NCI-H1105 (cell line): ENCODE results near the gene OAT.

Experiments
- DNase-seq: peaks from one replicate; lab custom pipeline; 2025; lab: John Stamatoyannopoulos, UW

OAT gene

GRCh38 chr10:124353896-124354295, 64.8 kb downstream of the OAT start:
- DNase-seq = no peak

- no peak for DNase-seq
Observed at GRCh38 chr10:124353091-124353815, 65.5 kb downstream of the OAT start.

GRCh38 chr10:124351481-124352220, 67.1 kb downstream of the OAT start:
- no peak for DNase-seq

- no peak for DNase-seq
Observed at GRCh38 chr10:124350806-124351205, 67.9 kb downstream of the OAT start.

- DNase-seq = no peak
Observed at GRCh38 chr10:124349996-124350280, 68.8 kb downstream of the OAT start.

GRCh38 chr10:124349231-124349995, 69.3 kb downstream of the OAT start:
- DNase-seq = no peak

GRCh38 chr10:124348801-124349200, 69.9 kb downstream of the OAT start:
- no peak for DNase-seq

GRCh38 chr10:124347956-124348355, 70.8 kb downstream of the OAT start:
- no peak for DNase-seq
